SK-N-MC (cell line): Measurements from ENCODE around the gene SH3BP5.

Experiments
- EZH2 ChIP-seq: fragments of 200-600 bp; sonication (generic); IDR thresholded peaks from one replicate; pipeline ENCODE4 v1.6.1; 2017; ENCODE audit warnings: antibody characterized with exemption
- POLR2AphosphoS5 ChIP-seq: IDR thresholded peaks from 2 replicates; pipeline ENCODE4 v1.6.1; 2012; ENCODE audit warnings: mild to moderate bottlenecking, low read depth, low read length, borderline replicate concordance

GRCh38 chr3:15207836-15208504 lies 124.4 kb downstream of the SH3BP5 start:
- TF ChIP-seq POLR2AphosphoS5, result no peak
- no peak for TF ChIP-seq EZH2
